IMR-90 (cell line): Measurements from ENCODE around the gene HOXD3. TPM values are rescaled to one million over a fixed set of nuclear protein-coding genes. Genes with fewer than 3 reads are reported as not detected.

Source experiments
- ATAC-seq: fragments of 200-7000 bp; cut with Tn5 transposase; 2 replicates; pipeline ENCODE4 v1.9.1; 2020; ENCODE audit warnings: low read depth, mild to moderate bottlenecking, moderate library complexity
- BruUV-seq: library from RNA; stranded (reverse); fragments of 400-500 nt; replicated peaks from 2 replicates; lab custom pipeline; 2021; lab: Mats Ljungman, UMichigan
- CTCF ChIA-PET: fragments of 300-600 bp; formaldehyde crosslinking; extraction: SDS; loops from one replicate; lab custom pipeline; 2021; ENCODE audit warnings: antibody characterized with exemption; lab: Yijun Ruan, JAX
- POLR2A ChIA-PET: fragments of 300-600 bp; sonication (Branson Sonifier 250); formaldehyde crosslinking; loops from one replicate; lab custom pipeline; 2022; ENCODE audit warnings: antibody characterized with exemption; ENCODE audit not compliant: unreplicated experiment; lab: Charles Lee
- DNase-seq: peaks from one replicate; pipeline ENCODE4 v3.0.0; 2013
- H2AFZ ChIP-seq: replicated peaks from 2 replicates; pipeline ENCODE3; 2013; ENCODE audit warnings: low read length, mild to moderate bottlenecking; ENCODE audit not compliant: poor library complexity
- H2AK5ac ChIP-seq: 2 replicates; pipeline ENCODE4 v1.6.1; 2013; ENCODE audit warnings: low read depth, low read length, inconsistent platforms
- H2AK9ac ChIP-seq: replicated peaks from 2 replicates; pipeline ENCODE3; 2013; ENCODE audit warnings: mild to moderate bottlenecking, low read depth, low read length, moderate library complexity; ENCODE audit not compliant: poor library complexity
- H2BK120ac ChIP-seq: 2 replicates; pipeline ENCODE4 v1.6.1; 2013; ENCODE audit warnings: low read depth, low read length, inconsistent platforms
- H2BK15ac ChIP-seq: 3 replicates; pipeline ENCODE4 v1.6.1; 2013; ENCODE audit warnings: low read depth, low read length, inconsistent platforms
- H2BK20ac ChIP-seq: 2 replicates; pipeline ENCODE4 v1.6.1; 2013; ENCODE audit warnings: low read depth, mild to moderate bottlenecking, inconsistent platforms, low read length, moderate library complexity
- H2BK5ac ChIP-seq: 2 replicates; pipeline ENCODE4 v1.6.1; 2013; ENCODE audit warnings: mild to moderate bottlenecking, low read depth, low read length, inconsistent platforms; ENCODE audit not compliant: poor library complexity, severe bottlenecking
- H3K14ac ChIP-seq: replicated peaks from 2 replicates; pipeline ENCODE4 v1.6.1; 2013; ENCODE audit warnings: low read depth, low read length, inconsistent platforms
- H3K18ac ChIP-seq: 2 replicates; pipeline ENCODE4 v1.6.1; 2013; ENCODE audit warnings: low read depth, low read length, control low read depth
- H3K23ac ChIP-seq: 2 replicates; pipeline ENCODE4 v1.6.1; 2013; ENCODE audit warnings: low read depth, low read length, inconsistent platforms
- H3K27ac ChIP-seq: 2 replicates; pipeline ENCODE4 v1.5.1; 2013; ENCODE audit warnings: mild to moderate bottlenecking, control low read depth, low read length; ENCODE audit not compliant: insufficient read depth
- H3K27me3 ChIP-seq: 2 replicates; pipeline ENCODE4 v1.6.1; 2013; ENCODE audit warnings: low read length; ENCODE audit not compliant: control insufficient read depth, insufficient read depth
- H3K36me3 ChIP-seq: 2 replicates; pipeline ENCODE4 v1.6.1; 2013; ENCODE audit warnings: low read length, mixed read lengths; ENCODE audit not compliant: control insufficient read depth, insufficient read depth
- H3K4ac ChIP-seq: 2 replicates; pipeline ENCODE4 v1.6.1; 2013; ENCODE audit warnings: low read depth, low read length, inconsistent platforms
- H3K4me1 ChIP-seq: 2 replicates; pipeline ENCODE4 v1.6.1; 2013; ENCODE audit warnings: low read length, mixed read lengths; ENCODE audit not compliant: control insufficient read depth, insufficient read depth
- H3K4me2 ChIP-seq: 2 replicates; pipeline ENCODE4 v1.6.1; 2013; ENCODE audit warnings: low read depth, mild to moderate bottlenecking, control low read depth, low read length, moderate library complexity
- H3K4me3 ChIP-seq: 2 replicates; pipeline ENCODE4 v1.5.1; 2013; ENCODE audit warnings: low read depth, mild to moderate bottlenecking, control low read depth, low read length, moderate library complexity; ENCODE audit not compliant: insufficient read depth
- H3K56ac ChIP-seq: 2 replicates; pipeline ENCODE4 v1.6.1; 2013; ENCODE audit warnings: low read length, inconsistent platforms; ENCODE audit not compliant: insufficient read depth; ENCODE audit errors: extremely low read depth
- H3K79me1 ChIP-seq, 2 experiments: 2 replicates each; pipeline ENCODE4 v1.6.1; 2013; ENCODE audit warnings: low read length in 2 of 2, inconsistent platforms in 1 of 2, low read depth in 1 of 2
- H3K9ac ChIP-seq: 2 replicates; pipeline ENCODE4 v1.6.1; 2013; ENCODE audit warnings: low read depth, low read length, control low read depth
- H3K9me1 ChIP-seq: 2 replicates; pipeline ENCODE4 v1.6.1; 2013; ENCODE audit warnings: low read length, inconsistent platforms; ENCODE audit not compliant: insufficient read depth
- H3K9me3 ChIP-seq: 2 replicates; pipeline ENCODE4 v1.6.1; 2013; ENCODE audit warnings: low read length; ENCODE audit not compliant: control insufficient read depth, insufficient read depth
- H4K20me1 ChIP-seq: 2 replicates; pipeline ENCODE4 v1.6.1; 2013; ENCODE audit warnings: low read length, inconsistent platforms; ENCODE audit not compliant: insufficient read depth
- H4K5ac ChIP-seq: 2 replicates; pipeline ENCODE4 v1.6.1; 2013; ENCODE audit warnings: mild to moderate bottlenecking, low read depth, low read length, control low read depth
- H4K8ac ChIP-seq, 2 experiments: 2 replicates each; pipeline ENCODE4 v1.6.1; 2013; ENCODE audit warnings: low read depth in 2 of 2, low read length in 2 of 2, control low read depth in 1 of 2, inconsistent platforms in 1 of 2
- H4K91ac ChIP-seq: 2 replicates; pipeline ENCODE4 v1.6.1; 2013; ENCODE audit warnings: low read depth, low read length, inconsistent platforms; ENCODE audit not compliant: insufficient read depth
- BHLHE40 ChIP-seq: fragments of 150-350 bp; IDR thresholded peaks from 2 replicates; pipeline ENCODE4 v1.6.1; 2016; ENCODE audit warnings: mild to moderate bottlenecking, low read depth, low read length
- CEBPB ChIP-seq: IDR thresholded peaks from 2 replicates; pipeline ENCODE4 v1.6.1; 2012; ENCODE audit warnings: low read depth, low read length, improper control_type of control experiment
- CHD1 ChIP-seq: IDR thresholded peaks from 2 replicates; pipeline ENCODE4 v1.6.1; 2012; ENCODE audit warnings: low read depth, low read length, improper control_type of control experiment
- ELK1 ChIP-seq: fragments of 150-350 bp; IDR thresholded peaks from 2 replicates; pipeline ENCODE4 v1.6.1; 2016; ENCODE audit warnings: low read depth, mild to moderate bottlenecking, low read length, moderate library complexity, borderline replicate concordance
- MAZ ChIP-seq: IDR thresholded peaks from 2 replicates; pipeline ENCODE4 v1.6.1; 2012; ENCODE audit warnings: low read depth, mild to moderate bottlenecking, low read length, improper control_type of control experiment, moderate library complexity, borderline replicate concordance
- MXI1 ChIP-seq: IDR thresholded peaks from 2 replicates; pipeline ENCODE4 v1.6.1; 2012; ENCODE audit warnings: low read depth, mild to moderate bottlenecking, low read length, moderate library complexity, borderline replicate concordance
- NFE2L2 ChIP-seq: fragments of 150-350 bp; IDR thresholded peaks from 2 replicates; pipeline ENCODE4 v1.6.1; 2016; ENCODE audit warnings: low read depth, mild to moderate bottlenecking, low read length
- POLR2A ChIP-seq: IDR thresholded peaks from 2 replicates; pipeline ENCODE4 v1.6.1; 2012; ENCODE audit warnings: mild to moderate bottlenecking, low read depth, low read length
- RAD21 ChIP-seq: IDR thresholded peaks from 2 replicates; pipeline ENCODE4 v1.6.1; 2012; ENCODE audit warnings: low read length, improper control_type of control experiment
- RCOR1 ChIP-seq: IDR thresholded peaks from 2 replicates; pipeline ENCODE4 v1.6.1; 2012; ENCODE audit warnings: mild to moderate bottlenecking, low read length, improper control_type of control experiment; ENCODE audit not compliant: insufficient replicate concordance
- RFX5 ChIP-seq: IDR thresholded peaks from 2 replicates; pipeline ENCODE4 v1.8.0; 2012; ENCODE audit warnings: low read depth, mild to moderate bottlenecking, low read length, moderate library complexity
- SMC3 ChIP-seq: fragments of 150-350 bp; IDR thresholded peaks from 2 replicates; pipeline ENCODE4 v1.6.1; 2016; ENCODE audit warnings: low read depth, mild to moderate bottlenecking, antibody characterized with exemption, low read length, moderate library complexity
- WGBS, 2 experiments: methylation state at CpG; one replicate each; pipeline versions ENCODE4 v1.1.5 to v1.1.7; 2013; ENCODE audit warnings: missing lambda C conversion rate in 2 of 2; ENCODE audit not compliant: insufficient read length in 1 of 2; ENCODE audit errors: extremely low coverage in 2 of 2; 5-methylcytosine and 5-hydroxymethylcytosine counted together
- dilution Hi-C: fragments of 300-500 bp; cut with HindIII; formaldehyde crosslinking; loops from one replicate; pipeline ENCODE4 v1.14.3; 2018; ENCODE audit warnings: low sequenced_read_pairs; ENCODE audit not compliant: unreplicated experiment
- in situ Hi-C: fragments of 300-500 bp; cut with MboI; formaldehyde crosslinking; loops from 3 replicates; pipeline ENCODE4 v1.14.3; 2019; ENCODE audit warnings: low sequenced_read_pairs, inconsistent platforms, mixed read lengths
- intact Hi-C: fragments of 100-400 bp; cut with micrococcal nuclease; formaldehyde crosslinking; loops from 2 replicates; pipeline ENCODE4 v1.10.0; 2022
- polyA plus RNA-seq, 3 experiments: library from polyadenylated mRNA; depleted of rRNA; stranded (reverse); fragments of >200 nt; gene quantifications; 2 replicates each; pipeline ENCODE4 v1.2.3, GENCODE V29; 2012; ENCODE audit warnings: low replicate concordance in 1 of 3
- total RNA-seq: library from RNA; depleted of rRNA; stranded (reverse); fragments of >200 nt; gene quantifications from 2 replicates; pipeline ENCODE4 v1.2.3, GENCODE V29; 2012
- TF ChIP-seq, protein P1 (sequence below): fragments of 150-350 bp; IDR thresholded peaks from 2 replicates; pipeline ENCODE4 v1.6.1; 2017; ENCODE audit warnings: mild to moderate bottlenecking, antibody characterized with exemption, low read length, low read depth
- TF ChIP-seq, protein P2 (sequence below): conservative IDR thresholded peaks from 2 replicates; pipeline ENCODE4 v1.5.1; 2012; ENCODE audit warnings: mild to moderate bottlenecking, low read depth, low read length, improper control_type of control experiment

Gene HOXD3
- total and polyA plus RNA-seq, 2 of the 4 experiments (the other 2 are of a cell fraction) = not detected

DNA sequence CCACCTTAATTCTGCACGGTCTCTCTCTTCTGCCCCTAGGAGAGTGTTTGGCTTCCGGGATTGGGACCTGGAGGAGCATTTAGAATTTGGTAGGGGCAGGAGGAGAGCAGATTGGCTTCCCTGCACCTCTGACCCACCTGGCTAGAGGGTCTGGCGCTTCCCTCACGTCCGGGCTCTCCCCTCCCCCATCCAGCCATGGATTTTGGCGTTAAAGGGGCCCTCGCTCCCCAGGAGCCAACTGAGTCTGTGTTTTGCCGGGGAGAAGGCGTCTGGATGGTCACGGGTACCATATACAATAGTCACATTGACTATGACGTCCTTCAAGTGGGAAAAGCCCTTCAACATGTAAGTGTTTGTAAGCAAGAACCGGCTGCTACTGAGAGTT is 6.6 kb downstream of the HOXD3 start:
- no peaks in the 10 kb centered on the region for H4K20me1 ChIP-seq
- no peak overlapping the region for H2AK5ac ChIP-seq
- H3K4me3 ChIP-seq = no peak overlapping the region
- no CpG with 5 or more reads among the region's 12 CpGs for WGBS, 2 experiments
- no peak overlapping the region for H4K91ac ChIP-seq
- ATAC-seq (no peak), DNase-seq (no peak)
- no peak overlapping the region for H4K5ac ChIP-seq
- H2BK120ac ChIP-seq = no peak overlapping the region
- BruUV-seq = no TSS peak
- H3K14ac ChIP-seq = no peak overlapping the region
- H3K18ac ChIP-seq = no peak overlapping the region
- intact Hi-C loops (no loop called here), dilution Hi-C loops (no loop called here), in situ Hi-C loops (no loop called here)
- no peak overlapping the region for H2BK15ac ChIP-seq
- H3K4me1 ChIP-seq = no peaks in the 10 kb centered on the region
- H3K9me3 ChIP-seq = peaks cover 14% of the 10 kb centered on the region
- H3K4ac ChIP-seq = no peak overlapping the region
- H3K56ac ChIP-seq = no peak overlapping the region
- no peak overlapping the region for H2BK20ac ChIP-seq
- H2AK9ac ChIP-seq = no peak overlapping the region
- H2BK5ac ChIP-seq = no peak overlapping the region
- ChIA-PET POLR2A (no interaction called here), CTCF (no interaction called here)
- H3K27me3 ChIP-seq = peaks cover 76% of the 10 kb centered on the region
- TF ChIP-seq, protein P1, sequence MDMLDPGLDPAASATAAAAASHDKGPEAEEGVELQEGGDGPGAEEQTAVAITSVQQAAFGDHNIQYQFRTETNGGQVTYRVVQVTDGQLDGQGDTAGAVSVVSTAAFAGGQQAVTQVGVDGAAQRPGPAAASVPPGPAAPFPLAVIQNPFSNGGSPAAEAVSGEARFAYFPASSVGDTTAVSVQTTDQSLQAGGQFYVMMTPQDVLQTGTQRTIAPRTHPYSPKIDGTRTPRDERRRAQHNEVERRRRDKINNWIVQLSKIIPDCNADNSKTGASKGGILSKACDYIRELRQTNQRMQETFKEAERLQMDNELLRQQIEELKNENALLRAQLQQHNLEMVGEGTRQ = no peak
- TF ChIP-seq CEBPB = no peak
- no peak for TF ChIP-seq BHLHE40
- TF ChIP-seq, protein P2, sequence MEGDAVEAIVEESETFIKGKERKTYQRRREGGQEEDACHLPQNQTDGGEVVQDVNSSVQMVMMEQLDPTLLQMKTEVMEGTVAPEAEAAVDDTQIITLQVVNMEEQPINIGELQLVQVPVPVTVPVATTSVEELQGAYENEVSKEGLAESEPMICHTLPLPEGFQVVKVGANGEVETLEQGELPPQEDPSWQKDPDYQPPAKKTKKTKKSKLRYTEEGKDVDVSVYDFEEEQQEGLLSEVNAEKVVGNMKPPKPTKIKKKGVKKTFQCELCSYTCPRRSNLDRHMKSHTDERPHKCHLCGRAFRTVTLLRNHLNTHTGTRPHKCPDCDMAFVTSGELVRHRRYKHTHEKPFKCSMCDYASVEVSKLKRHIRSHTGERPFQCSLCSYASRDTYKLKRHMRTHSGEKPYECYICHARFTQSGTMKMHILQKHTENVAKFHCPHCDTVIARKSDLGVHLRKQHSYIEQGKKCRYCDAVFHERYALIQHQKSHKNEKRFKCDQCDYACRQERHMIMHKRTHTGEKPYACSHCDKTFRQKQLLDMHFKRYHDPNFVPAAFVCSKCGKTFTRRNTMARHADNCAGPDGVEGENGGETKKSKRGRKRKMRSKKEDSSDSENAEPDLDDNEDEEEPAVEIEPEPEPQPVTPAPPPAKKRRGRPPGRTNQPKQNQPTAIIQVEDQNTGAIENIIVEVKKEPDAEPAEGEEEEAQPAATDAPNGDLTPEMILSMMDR = no peak
- TF ChIP-seq SMC3 = no peak
- no peak for TF ChIP-seq RCOR1
- no peak for TF ChIP-seq MXI1
- TF ChIP-seq MAZ = no peak
- TF ChIP-seq POLR2A = no peak
- TF ChIP-seq ELK1 = no peak
- no peak for TF ChIP-seq CHD1
- TF ChIP-seq RAD21 = no peak
- TF ChIP-seq NFE2L2 = no peak
- no peak for TF ChIP-seq RFX5
- H2AFZ ChIP-seq = no peak overlapping the region
- H3K9ac ChIP-seq = no peak overlapping the region
- H3K4me2 ChIP-seq = no peak overlapping the region
- no peaks in the 10 kb centered on the region for H3K79me1 ChIP-seq
- no peak overlapping the region for H3K23ac ChIP-seq
- no peak overlapping the region for H4K8ac ChIP-seq
- H3K27ac ChIP-seq = no peak overlapping the region
- H3K36me3 ChIP-seq = no peaks in the 10 kb centered on the region
- H3K9me1 ChIP-seq = no peaks in the 10 kb centered on the region
